Measurements from ENCODE around the gene TSC22D3.
"Not testable (repeated sequence)": the region's sequence is repeated elsewhere in the genome, so short reads cannot be mapped to it uniquely, and the experiment has no call there.

Gene TSC22D3

DNA sequence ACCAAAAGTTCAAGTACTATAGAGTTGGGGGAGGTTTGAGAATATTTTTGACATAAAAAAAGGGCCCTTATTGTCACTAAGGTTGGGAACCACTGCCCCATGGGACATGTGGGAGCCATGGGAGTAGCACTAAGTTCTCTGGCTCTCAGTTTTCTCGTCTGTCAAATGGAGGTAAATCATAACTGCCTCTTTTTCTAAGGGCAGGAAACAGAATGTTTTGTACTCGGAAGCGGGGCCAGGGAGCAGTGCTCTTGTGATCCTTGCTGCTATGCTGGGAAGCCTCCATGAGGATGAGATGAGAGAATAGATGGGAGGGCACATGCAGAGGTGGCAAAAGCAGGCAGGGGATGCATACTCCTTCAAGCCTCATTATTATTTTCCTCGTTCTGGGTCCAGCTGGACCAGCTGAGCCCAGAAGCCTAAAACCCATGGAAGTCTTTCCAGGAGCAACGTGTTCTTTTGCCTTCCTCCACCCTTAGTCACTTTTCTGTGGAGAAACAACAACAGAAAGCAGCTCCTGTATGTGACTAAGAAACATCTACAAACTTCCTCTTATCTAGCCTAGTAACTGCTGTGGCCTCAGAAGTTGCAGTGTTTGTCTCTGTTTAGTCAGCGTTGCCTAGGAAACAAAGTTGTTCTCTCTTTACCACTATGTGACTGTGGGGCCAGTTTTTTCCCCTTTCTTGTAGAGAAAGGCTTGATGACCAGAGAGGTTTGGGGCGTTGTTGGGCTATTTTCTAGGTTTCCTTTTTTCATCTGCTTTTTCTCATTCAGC lies 64.8 kb downstream of the TSC22D3 start:
- peak; percentile 94 for DNase-seq

DNA sequence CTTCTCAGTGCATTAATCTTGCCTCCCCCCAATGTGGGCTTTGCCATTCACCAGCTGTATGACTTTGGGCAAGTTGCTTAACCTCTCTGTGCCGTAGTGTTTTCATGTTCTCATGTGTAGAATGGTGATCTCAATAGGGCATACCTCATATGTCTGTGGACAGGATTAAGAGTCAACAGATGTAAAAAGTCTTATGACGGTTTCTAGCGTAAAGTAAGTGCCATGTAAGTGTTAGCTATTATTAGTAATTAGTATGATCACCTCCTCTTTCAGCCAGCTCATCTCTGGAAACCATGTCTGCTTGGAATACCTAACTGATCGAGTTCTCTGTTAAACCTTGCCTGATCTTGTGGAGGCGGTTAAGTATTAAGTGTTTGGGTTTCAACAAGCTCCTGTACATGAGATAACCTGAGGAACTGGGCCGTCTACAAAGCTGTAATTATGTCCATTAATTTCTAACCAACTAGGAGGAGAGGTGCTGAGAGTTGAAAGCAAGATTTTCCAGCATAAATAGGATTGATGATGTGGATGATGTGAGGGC lies 66.3 kb downstream of the TSC22D3 start:
- no peak for DNase-seq

DNA sequence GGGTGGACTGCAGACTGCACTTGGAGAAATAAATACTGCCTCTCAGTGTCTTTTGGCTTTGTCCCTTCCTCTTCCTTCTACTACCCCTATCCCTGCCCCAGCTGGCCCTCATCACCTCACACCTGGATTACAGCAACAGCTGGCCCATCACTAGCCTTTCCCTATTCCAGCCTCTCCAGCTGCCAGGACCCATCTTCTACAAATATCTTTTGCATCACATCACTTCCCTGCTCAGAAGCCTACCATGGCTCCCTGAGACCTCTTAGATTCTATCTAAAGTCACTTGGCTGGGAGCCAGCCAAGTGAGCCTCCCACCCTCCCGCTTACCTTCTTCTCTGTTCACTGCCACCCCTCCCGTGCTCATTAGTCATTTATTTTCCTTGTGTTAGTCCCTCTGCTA lies 66.8 kb downstream of the TSC22D3 start:
- no peak for DNase-seq

DNA sequence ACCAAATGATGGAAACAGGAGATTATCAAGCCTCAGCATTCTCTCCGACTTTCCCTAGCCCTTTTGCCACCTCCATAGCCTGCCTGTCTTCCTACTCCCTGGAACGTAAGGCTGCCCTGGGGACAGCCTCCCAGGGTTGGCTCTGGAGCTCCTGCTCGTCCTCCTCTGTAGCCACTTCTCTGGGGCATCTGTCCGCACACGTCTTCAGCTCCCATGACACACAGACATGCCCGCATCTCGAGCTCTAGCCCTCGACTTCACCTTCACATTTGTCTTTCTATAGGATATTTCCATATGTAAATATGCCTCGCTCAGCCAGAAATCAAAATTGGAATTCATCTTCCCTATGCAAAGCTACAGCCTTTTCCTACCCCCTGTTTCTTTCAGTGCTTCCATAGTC lies 67.7 kb downstream of the TSC22D3 start:
- no peak for DNase-seq

DNA sequence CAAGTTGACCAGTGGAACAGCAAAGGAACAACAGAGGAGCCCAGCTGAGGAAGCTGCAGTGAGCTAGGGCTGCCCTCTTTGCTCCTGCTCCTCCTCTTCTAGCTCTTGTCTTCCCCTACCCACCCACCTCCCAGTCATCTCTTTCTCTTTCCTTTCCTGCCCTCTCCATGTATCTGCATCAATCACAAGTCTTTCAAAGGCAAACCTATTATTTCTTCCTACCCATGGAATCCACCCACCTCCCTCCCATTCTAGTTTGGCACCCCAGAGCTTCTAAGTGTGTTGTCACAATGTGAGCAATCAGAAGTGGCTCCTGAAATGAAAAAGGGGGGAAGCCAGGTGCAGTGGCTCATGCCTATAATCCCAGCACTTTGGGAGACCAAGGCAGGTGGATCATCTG lies 69.3 kb downstream of the TSC22D3 start:
- no peak for DNase-seq

DNA sequence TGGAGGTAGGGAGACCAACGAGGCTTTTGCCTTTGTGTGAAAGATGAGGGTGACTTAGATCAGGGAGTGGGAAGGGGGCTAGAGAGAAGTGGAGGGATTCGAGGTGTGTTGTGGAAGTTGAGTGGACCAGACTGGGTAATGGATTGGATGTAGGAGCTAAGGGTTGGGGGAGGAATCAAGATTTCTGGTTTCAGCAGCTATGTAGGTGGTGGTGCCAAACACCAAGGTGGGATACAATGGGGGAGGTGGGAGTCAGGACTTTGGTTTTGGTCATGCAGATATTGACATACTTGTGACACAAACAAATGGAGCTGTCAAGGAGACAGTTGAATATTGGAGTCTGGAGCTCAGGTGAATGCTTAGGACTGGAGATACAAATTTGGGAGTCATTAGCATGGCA lies 71.0 kb downstream of the TSC22D3 start:
- no peak for DNase-seq

DNA sequence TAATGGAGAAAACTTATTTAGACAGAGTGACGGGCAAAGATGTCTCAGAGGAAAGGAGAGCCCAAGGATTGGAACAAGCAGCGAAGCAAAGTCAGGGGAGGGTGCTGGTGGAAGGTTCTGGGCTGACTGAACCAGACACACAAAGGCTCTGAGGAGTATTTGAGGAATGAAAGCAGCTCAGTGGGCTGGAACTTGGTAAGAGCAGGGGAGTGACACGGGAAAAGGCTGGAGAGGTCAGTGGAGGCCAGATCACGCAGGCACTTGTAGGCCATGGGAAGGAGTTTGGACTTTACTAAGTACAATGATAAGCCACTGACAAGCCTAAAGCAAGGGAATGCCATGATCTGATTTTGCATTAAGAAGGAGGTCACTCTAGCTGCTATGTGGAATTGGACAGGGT lies 71.4 kb downstream of the TSC22D3 start:
- DNase-seq: no peak

DNA sequence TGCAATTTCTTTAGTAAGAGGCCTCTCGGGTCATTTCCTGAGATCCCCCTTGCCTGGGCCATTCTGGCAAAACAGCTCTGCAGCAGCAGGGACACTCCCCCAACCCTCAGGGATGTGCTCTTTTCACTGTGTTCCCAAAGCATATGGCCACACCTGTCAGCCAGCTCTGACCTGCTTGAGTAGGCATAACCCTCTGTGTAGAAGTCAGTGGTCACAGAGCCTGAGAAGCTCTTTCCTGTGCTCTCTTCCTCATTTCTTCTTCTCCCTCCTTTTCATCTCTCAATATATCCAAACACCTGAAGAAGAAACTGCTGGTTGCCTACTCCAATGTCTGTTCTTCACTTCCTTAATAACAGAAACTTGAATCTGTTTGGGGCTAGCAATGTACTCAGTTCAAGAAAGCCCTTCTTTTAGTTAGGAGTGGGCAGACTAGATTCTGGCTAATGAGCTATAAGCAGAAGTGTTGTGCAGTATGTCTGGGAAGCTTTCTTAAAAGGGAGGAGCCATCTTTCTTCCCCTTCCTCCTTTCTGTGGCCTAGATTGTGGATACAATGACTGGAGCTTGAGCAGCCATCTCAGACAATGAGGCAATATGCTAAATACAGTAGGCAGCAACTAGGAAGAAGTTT lies 74.0 kb downstream of the TSC22D3 start:
- no peak for DNase-seq

DNA sequence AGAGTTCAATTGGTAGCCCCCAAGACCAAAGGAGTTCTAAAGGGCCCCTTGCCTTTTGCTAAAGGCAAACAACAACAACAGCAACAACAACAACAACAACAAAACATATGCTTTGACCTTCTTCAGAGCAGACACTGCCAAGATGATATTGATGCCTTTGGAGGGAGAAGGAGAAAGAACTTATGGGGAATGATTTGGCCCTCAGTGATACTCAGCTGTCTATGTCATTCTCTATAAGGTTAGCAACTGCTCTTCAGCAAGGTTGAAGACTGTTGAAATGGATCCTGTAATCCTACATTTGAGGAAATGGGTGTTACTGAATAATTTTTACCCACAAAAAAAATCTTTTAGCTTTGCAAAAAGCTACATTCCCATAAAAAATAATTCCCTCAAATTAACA lies 74.8 kb downstream of the TSC22D3 start:
- DNase-seq: no peak

DNA sequence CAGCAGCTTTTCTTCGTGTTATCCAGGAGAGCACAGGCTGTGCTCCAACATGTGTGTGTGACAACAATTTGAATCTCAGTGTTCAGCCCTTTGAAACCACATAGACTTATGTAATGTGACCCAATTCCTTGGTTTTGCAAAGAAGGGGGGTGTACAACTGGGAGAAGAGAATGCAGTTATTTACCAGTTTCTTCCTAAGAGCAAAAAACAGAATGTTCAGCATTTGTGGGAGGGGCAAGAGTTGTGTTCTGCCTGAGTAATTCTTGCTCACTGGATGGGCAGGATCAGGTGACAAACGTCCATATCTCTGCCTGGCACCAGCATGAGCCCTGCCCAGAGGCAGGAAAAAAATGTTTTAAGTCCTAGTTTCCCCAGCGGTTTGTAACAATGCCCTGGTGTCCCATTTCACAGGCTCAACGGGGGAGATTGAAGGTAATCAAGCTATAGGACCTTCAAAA lies 75.2 kb downstream of the TSC22D3 start:
- DNase-seq: no peak

DNA sequence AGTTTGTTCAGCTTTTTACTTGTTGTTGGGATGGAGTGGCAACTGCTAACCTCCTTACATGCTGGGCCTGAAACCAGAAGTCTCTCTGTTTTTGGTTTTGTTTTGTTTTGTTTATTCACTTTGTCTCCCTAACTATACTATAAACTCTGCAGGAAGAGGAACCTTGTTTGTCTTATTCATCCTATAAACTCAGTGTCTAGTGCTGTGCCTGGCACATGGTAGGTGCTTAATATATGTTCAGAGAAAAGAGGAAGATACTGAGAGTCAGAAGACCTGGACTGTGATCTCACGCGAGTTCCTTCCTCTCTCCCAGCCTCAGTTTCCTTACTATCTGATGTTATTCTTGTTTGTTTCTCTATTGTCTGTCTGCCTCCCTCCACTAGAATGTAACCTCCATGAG lies 76.0 kb downstream of the TSC22D3 start:
- DNase-seq: no peak

DNA sequence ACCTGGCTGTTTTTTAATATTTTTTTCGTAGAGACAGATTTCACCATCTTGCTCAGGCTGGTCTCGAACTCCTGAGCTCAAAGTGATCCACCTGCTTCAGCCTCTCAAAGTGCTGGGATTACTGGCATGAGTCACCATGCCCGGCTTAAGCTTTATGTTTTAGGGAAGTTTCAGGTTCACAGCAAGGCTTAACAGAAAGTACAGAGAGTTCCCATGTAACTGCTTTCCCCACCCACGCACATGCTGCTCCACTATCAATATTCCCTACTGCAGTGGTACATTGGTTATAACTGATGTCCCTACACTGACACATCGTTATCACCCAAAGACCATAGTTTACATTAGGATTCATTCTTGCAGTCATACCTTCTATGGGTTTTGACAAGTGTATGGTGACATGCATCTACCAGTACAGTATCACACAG lies 84.6 kb downstream of the TSC22D3 start:
- DNase-seq: no peak

DNA sequence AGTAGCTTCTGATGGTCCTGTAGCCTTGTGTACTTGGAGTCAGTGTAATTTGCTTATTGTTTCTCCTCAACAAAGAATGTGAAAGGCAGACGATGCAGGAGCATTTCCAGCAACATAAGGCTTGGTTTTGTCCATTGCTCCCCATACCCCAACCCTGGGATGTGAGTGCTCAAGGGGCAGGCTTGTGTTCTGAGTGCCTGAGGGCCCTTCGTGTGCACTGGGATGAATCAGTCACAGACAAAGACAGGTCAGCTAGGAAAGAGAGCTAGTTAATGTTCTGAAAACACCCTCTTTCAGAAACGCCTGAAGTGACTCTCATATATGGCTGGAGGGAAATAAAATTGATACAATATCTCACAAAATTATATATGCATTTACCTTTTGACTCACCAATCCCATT lies 88.1 kb downstream of the TSC22D3 start:
- DNase-seq: no peak

DNA sequence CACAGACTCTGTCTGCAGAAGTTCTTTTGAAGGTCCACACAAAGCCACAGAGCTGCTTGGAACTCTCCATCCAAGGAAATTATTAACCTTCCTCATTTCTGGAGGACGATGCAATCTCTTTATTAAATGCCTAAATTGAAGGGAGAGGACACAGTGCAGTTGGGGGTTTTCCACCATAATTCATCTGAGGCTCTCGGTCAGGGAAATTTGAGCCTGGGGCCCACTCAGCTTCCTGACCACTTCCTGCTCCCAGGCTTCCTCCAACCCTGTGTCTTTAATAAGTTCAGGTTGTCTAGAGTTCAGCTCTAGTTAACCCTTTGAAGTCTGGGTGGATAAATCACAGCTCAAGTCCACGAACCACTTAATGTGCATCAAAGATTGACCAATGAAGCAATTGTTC lies 88.8 kb downstream of the TSC22D3 start:
- DNase-seq: no peak

DNA sequence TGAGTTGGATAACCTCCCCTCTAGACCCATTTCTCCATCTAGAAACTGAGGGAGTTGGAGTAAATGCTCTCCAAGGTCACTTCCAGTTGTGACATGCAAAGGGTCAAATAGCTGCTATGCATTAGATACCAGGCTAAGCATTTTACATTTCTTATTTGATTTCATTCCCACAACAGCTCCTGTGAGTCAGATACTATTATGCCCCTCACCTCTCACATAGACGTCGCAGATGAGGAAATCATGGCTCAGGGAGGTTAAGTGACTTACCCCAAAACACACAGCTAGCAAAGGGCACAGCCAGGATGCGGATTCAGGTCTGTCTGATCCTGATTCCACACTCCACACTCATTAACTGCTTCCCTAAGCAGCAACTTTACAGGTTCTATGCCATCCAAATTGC lies 89.6 kb downstream of the TSC22D3 start:
- no peak for DNase-seq

DNA sequence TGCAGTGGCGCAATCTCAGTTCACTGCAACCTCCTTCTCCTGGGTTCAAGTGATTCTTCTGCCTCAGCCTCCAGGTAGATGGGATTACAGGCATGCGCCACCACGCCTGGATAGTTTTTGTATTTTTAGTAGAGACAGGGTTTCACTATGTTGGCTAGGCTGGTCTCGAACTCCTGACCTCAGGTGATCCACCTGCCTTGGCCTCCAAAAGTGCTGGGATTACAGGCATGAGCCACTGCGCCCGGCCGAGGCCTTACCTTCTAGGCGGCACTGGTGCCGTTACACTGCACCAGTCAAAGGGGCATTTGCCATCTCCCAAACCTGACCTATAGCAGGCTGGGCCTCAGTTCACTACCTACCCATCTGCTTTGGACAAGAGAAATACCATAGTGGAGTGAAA lies 90.0 kb downstream of the TSC22D3 start:
- DNase-seq: not testable (repeated sequence)

DNA sequence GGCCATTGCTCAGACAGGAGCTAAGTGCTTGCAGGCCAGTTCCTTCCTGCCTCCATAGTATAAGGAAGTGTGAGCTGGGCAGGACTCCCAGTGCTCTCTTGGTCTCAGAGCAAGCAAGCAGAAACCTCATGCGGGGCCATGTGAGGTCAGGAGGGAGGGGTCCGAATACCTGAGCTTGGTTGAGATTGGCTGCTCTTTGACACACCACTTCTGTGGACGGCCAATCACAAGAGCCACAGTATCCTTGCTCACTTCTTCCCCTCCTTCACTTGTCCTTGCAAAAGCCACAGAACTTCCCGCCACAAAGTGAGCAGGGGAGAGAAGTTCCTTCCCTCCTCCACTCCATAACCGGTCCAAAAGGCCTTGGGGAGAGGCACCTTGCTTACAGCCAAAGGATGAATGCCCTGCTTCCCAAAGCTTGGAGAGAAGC lies 90.6 kb downstream of the TSC22D3 start:
- DNase-seq: peak; percentile 38

DNA sequence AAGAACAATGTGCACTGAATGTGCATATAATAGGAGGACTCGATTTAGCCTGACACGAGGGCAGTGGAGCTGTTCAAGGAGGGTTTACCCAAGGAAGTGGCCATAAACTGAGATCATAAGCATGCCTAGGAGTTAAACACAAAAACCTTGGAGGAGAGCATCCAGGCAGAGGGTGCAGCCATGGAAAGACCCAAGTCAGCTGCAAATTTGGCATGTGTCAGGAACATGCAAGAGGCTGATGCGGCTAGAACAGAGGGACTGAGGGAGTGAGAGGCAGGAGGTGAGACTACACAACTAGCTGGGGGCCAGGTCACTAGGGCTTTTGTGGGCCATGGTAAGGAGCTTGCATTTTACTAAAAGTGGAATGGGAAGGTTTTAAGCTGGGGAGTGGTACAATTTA lies 91.7 kb downstream of the TSC22D3 start:
- no peak for DNase-seq

DNA sequence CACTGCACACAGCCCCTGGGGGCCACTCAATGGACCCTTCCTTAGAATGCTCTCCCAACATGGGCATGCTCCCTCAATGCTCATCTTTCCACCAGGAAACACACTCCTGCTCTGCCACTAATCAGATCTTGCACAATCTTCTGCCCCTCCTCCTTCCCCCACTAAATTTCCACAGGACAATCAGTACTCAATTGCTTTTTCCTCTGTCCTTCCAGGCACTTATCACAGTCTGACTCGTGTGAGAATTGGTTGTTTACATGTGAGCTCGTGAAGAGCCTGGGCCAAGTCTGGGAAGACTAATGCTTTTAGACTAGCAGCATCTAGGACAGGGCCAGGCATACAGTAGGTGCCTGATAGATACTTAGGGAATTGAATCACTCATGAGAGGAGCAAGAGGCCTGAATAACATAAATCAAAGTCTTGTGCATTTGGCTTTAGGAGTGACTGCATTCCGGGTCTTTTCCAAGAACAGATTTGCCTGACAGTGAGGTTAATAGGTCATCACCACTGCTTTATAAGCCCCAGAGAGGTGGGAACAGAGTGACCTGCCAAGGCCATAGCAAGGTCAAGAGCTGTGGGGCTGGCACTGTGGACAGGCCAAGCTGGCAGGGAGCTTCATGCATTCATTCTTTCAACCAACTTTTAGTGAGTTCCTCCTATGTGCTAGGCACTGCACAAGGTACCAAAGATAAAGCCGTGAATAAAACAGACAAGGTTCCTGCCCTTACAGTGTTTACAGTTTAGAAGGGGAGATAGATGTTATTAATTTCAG lies 92.3 kb downstream of the TSC22D3 start:
- no peak for DNase-seq

DNA sequence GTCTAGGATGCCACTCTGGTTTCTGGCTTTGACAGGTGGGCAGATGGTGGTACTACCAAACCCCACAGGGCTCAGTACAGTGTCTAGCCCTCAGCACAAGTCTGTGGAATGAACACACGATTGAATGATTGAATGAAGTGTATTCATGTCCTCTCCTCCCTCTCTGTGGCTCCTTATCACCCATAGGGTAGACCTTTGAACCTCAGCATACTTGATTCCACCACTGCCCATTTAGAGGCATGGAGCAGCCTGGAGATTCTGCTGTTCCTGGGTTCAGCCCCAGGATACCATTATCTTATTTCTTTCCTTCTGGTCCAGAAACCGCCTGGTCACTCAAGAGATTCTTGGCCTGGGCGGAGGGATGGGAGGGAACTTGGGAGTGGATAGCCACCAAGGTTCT lies 93.3 kb downstream of the TSC22D3 start:
- no peak for DNase-seq

DNA sequence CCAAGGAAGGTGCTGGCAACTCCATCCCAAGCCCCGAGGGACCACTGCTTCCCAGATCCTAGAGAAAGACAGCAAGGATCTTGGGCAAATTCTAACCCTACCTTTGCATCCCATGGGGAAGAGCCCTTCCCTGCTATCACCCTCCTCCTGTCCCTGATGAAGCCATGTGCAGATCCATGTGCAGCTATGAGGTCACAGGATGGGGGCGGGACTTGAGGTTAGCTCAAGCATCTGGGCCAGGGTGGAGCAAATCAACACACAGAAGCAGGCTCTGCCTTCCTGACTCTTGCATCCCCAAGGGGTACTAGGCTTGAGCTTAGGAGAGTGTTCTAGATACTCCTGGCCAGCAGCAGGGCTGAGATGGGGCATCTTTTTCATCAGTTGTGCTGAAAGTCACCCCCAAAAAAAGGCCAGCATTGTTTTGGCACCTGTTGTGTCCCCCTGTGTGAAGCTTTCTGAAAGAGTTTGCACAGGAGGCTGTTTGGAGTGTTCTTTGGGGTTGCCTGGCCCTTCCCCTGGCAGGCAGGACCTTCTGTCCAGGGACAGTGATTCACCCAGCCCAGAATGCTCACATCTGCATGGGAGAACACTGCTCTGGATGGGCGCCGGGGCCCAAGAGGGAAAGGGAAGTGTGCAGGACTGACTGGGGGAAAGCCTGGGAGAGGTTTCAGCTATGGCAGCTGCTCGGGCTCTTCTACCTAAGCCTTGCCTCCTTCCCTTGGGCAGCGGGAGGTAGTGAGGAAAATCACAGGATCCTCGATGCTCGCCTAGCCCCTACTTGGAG lies 96.4 kb downstream of the TSC22D3 start:
- peak; percentile 80 for DNase-seq

DNA sequence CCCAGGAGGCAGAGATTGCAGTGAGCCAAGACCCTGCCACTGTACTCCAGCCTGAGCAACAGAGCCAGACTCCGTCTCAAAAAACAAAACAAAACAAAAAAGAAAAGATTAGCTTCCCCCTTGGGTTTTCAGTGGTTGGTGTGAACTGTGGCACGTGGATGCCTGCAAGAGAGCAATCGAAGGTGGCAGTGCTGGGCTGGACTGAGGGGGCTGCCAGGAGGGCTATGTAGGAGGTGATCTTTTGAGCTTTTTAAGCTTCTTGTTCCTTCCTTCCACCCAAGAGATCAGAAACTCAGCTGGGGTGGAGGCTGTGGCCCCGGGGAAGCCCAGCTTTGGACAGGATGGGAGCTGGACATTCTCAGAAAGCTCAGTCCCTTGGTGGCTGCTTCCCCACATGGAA lies 97.7 kb downstream of the TSC22D3 start:
- peak; percentile 18 for DNase-seq

DNA sequence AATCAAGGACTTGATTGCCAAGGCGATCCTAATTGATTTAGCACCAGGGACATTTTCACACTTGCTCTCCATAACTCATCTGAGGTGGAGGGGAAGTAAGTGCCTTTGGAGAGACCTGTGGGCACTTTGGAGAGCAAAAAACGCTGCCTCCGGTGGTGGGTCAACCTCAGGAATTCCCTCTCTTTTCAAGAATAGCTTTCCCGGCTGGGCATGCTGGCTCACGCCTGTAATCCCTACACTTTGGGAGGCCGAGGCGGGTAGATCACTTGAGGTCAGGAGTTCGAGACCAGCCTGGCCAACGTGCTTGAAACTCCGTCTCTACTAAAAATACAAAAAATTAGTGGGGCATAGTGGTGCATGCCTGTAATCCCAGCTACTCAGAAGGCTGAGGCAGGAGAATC lies 98.1 kb downstream of the TSC22D3 start:
- DNase-seq: no peak
